Gastroesophageal sphincter (tissue), 3 donors: Measurements from ENCODE around the gene BCL2L12.

ENCODE experiments used
- CTCF ChIP-seq, 4 experiments: fragments of 200-600 bp in 2 of 4; fragments of 450-650 bp in 2 of 4; sonication (generic) in 1 of 4; IDR thresholded peaks; one replicate each; pipeline ENCODE4 v1.5.1; 2017 to 2019; ENCODE audit warnings: antibody characterized with exemption in 4 of 4, mild to moderate bottlenecking in 2 of 4, moderate library complexity in 2 of 4
- EP300 ChIP-seq: sonication (generic); formaldehyde crosslinking; IDR thresholded peaks from one replicate; pipeline ENCODE4 v1.6.1; 2017; ENCODE audit warnings: antibody characterized with exemption, mild to moderate bottlenecking
- POLR2A ChIP-seq, 2 donors: fragments of 450-650 bp; IDR thresholded peaks; one replicate each; pipeline ENCODE4 v1.6.1; 2017; ENCODE audit warnings: antibody characterized with exemption in 2 of 2, mild to moderate bottlenecking in 2 of 2, moderate library complexity in 1 of 2
- POLR2AphosphoS5 ChIP-seq: sonication (generic); formaldehyde crosslinking; IDR thresholded peaks from one replicate; pipeline ENCODE4 v1.6.1; 2017; ENCODE audit warnings: antibody characterized with exemption

- no peak for TF ChIP-seq POLR2A (IDR thresholded peaks at IDR 0.05)
- TF ChIP-seq CTCF (IDR thresholded peaks at IDR 0.05): no peak
- no peak for TF ChIP-seq EP300
- TF ChIP-seq POLR2AphosphoS5: no peak
Observed at GRCh38 chr19:49662011-49662410, 3.7 kb upstream of the BCL2L12 start.
